DND-41 (cell line): ENCODE data around the gene NKD1.

Experiments
- ATAC-seq: fragments of 200-7000 bp; cut with Tn5 transposase; 3 replicates; pipeline ENCODE4 v1.9.1; 2021; ENCODE audit warnings: low read depth; ENCODE audit not compliant: insufficient read depth
- DNase-seq: peaks from one replicate; pipeline ENCODE4 v3.0.0-alpha.2; 2020
- H2AFZ ChIP-seq: 2 replicates; pipeline ENCODE4 v1.6.0; 2012; ENCODE audit warnings: low read depth, low read length
- H3K27ac ChIP-seq: 2 replicates; pipeline ENCODE4 v1.5.1; 2012; ENCODE audit warnings: low read length, inconsistent platforms
- H3K27me3 ChIP-seq: fragments of 200-600 bp; sonication (generic); 2 replicates; pipeline ENCODE4 v1.6.0; 2012; ENCODE audit warnings: low read length, mild to moderate bottlenecking, inconsistent platforms; ENCODE audit not compliant: insufficient read depth, poor library complexity
- H3K36me3 ChIP-seq: 2 replicates; pipeline ENCODE4 v1.5.1; 2012; ENCODE audit warnings: low read length, inconsistent platforms; ENCODE audit not compliant: insufficient read depth
- H3K4me1 ChIP-seq: 2 replicates; pipeline ENCODE4 v1.5.1; 2012; ENCODE audit warnings: mild to moderate bottlenecking, low read length; ENCODE audit not compliant: insufficient read depth
- H3K4me2 ChIP-seq: 2 replicates; pipeline ENCODE4 v1.6.0; 2012; ENCODE audit warnings: mild to moderate bottlenecking, moderate library complexity, low read length, inconsistent platforms; ENCODE audit not compliant: insufficient read depth
- H3K4me3 ChIP-seq, 2 experiments: fragments of 200-600 bp in 1 of 2; shearing (Covaris generic) in 1 of 2; 2 replicates each; pipeline ENCODE4 v1.5.1; 2012 to 2016; ENCODE audit warnings: inconsistent platforms in 2 of 2, low read length in 2 of 2, mild to moderate bottlenecking in 2 of 2, low read depth in 1 of 2, moderate library complexity in 1 of 2
- H3K79me2 ChIP-seq: 2 replicates; pipeline ENCODE4 v1.6.0; 2012; ENCODE audit warnings: low read length, inconsistent platforms; ENCODE audit not compliant: insufficient read depth
- H3K9ac ChIP-seq: 2 replicates; pipeline ENCODE4 v1.6.0; 2012; ENCODE audit warnings: low read depth, mild to moderate bottlenecking, inconsistent platforms, low read length, moderate library complexity
- H3K9me3 ChIP-seq: 2 replicates; pipeline ENCODE4 v1.5.1; 2012; ENCODE audit warnings: low read length, moderate library complexity, mild to moderate bottlenecking, inconsistent platforms; ENCODE audit not compliant: insufficient read depth, severe bottlenecking
- H4K20me1 ChIP-seq: 2 replicates; pipeline ENCODE4 v1.6.0; 2012; ENCODE audit warnings: low read length; ENCODE audit not compliant: insufficient read depth
- EZH2 ChIP-seq: IDR thresholded peaks from 3 replicates; pipeline ENCODE4 v1.6.1; 2012; ENCODE audit warnings: borderline replicate concordance, low read depth, mild to moderate bottlenecking, moderate library complexity, low read length, inconsistent platforms; ENCODE audit not compliant: severe bottlenecking
- TF ChIP-seq, protein P1 (sequence below): IDR thresholded peaks from 2 replicates; pipeline ENCODE4 v1.5.1; 2012; ENCODE audit warnings: borderline replicate concordance, low read length, moderate library complexity, mild to moderate bottlenecking; ENCODE audit not compliant: poor library complexity, severe bottlenecking; ENCODE audit errors: extremely low read depth

The NKD1 gene

DNA sequence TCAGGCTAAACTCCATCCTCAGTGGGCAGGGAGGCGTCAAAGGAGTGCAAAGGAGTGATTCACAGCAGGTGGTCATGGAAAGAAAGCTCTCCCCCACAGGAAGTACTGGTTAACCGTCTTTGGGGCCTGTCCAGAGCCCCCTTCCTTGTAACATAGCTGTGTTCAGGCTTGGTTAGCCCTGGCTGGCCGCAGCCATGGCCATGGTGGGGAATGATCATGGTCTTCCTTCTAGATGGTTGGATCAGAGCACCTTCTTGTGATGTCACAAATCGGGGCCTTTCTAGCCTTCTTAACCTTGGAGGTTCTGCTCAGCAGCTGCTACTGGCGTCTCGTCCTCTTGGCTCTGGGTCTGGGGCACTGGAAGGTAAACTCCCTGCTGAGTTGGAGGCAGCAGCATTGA is 15.8 kb downstream of the NKD1 start:
- H3K79me2 ChIP-seq: no peaks in the 10 kb centered on the region
- peaks cover 27% of the 10 kb centered on the region for H3K27me3 ChIP-seq
- ATAC-seq: no peak
- H3K9ac ChIP-seq: no peak overlapping the region
- no peak for TF ChIP-seq EZH2
- TF ChIP-seq, protein P1, sequence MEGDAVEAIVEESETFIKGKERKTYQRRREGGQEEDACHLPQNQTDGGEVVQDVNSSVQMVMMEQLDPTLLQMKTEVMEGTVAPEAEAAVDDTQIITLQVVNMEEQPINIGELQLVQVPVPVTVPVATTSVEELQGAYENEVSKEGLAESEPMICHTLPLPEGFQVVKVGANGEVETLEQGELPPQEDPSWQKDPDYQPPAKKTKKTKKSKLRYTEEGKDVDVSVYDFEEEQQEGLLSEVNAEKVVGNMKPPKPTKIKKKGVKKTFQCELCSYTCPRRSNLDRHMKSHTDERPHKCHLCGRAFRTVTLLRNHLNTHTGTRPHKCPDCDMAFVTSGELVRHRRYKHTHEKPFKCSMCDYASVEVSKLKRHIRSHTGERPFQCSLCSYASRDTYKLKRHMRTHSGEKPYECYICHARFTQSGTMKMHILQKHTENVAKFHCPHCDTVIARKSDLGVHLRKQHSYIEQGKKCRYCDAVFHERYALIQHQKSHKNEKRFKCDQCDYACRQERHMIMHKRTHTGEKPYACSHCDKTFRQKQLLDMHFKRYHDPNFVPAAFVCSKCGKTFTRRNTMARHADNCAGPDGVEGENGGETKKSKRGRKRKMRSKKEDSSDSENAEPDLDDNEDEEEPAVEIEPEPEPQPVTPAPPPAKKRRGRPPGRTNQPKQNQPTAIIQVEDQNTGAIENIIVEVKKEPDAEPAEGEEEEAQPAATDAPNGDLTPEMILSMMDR: no peak
- no peak for DNase-seq
- peaks cover 6% of the 10 kb centered on the region; the same call in 1 of the 2 replicates for H4K20me1 ChIP-seq
- H3K27ac ChIP-seq: no peak overlapping the region
- no peaks in the 10 kb centered on the region for H3K36me3 ChIP-seq
- no peak overlapping the region for H3K4me3 ChIP-seq
- H3K4me2 ChIP-seq: no peak overlapping the region
- H3K4me1 ChIP-seq: no peaks in the 10 kb centered on the region
- peaks cover 3% of the 10 kb centered on the region for H3K9me3 ChIP-seq
- H2AFZ ChIP-seq: no peak overlapping the region

DNA sequence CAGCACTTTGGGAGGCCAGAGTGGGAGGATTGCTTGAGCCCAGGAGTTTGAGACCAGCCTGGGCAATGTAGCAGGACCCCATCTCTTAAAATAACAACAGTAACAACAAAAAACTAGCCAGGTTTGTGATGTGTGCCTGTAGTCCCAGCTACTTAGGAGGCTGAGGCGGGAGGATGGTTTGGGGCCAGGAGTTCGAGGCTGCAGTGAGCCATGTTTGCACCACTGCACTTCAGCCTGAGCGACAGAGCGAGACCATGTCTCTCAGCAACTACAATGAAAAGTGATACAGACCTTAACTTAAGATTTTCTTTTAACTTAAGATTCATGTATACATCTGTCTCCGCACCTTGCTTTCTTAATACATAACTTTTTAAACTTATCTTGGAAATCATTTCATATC is 17.2 kb downstream of the NKD1 start:
- peaks cover 6% of the 10 kb centered on the region; the same call in 1 of the 2 replicates for H4K20me1 ChIP-seq
- no peak overlapping the region for H3K9ac ChIP-seq
- no peak overlapping the region for H3K4me3 ChIP-seq
- H3K27me3 ChIP-seq: peaks cover 24% of the 10 kb centered on the region
- H2AFZ ChIP-seq: no peak overlapping the region
- H3K79me2 ChIP-seq: no peaks in the 10 kb centered on the region
- no peak for ATAC-seq
- H3K4me1 ChIP-seq: no peaks in the 10 kb centered on the region
- no peak overlapping the region for H3K27ac ChIP-seq
- no peaks in the 10 kb centered on the region for H3K36me3 ChIP-seq
- no peak overlapping the region for H3K4me2 ChIP-seq
- no peak for TF ChIP-seq EZH2
- TF ChIP-seq, protein P1: no peak
- H3K9me3 ChIP-seq: peaks cover 3% of the 10 kb centered on the region
- DNase-seq: no peak

DNA sequence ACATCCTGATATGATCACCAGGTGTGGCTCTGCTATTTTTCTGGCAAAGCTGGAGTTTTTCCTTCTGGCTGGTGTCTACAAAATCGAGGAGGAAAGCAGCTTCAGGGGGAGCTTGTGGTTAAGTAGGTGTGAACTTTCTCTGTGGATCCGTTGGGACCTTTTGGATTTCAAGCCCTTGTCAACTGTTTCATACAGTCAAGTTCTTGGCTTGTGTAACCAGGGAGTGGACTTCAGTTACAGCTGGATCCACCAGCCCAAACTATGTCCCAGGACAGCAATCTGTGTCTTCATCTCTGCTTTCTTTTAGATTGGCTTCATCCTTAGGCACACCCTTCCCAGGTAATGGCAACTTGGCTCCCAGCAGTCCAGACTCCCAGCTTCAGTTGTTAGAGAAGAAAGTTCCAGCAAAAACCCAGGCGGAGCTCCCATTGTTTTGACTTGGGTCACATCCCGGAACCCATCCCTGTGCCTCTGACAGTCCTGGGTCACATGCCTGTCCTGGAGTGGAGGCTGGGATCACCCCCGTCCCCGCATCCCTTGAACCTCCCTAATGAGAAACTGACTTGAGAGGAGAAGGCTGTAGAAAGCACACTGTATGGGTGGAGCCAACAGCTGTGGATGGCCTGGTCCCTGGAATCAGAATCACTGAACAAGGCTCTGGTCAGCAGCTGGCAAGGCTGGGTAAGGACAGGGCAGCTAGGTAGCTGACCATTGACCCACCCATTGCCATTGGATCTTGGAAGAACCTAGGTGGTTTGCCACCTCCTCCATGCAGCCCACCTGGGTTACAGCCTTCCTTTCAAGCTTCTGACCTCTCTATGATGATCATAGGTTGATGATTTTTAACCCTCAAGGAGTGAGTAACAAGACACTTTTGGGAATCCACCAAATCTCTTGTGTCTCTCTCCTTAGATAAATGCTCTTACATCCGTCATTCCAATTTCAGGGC is 18.1 kb downstream of the NKD1 start:
- no peak for ATAC-seq
- Histone ChIP-seq H3K4me2 (no peak overlapping the region), H3K27ac (no peak overlapping the region), H2AFZ (no peak overlapping the region), H3K9me3 (peaks cover 3% of the 10 kb centered on the region), H4K20me1 (peaks cover 6% of the 10 kb centered on the region; the same call in 1 of the 2 replicates), H3K36me3 (no peaks in the 10 kb centered on the region), H3K9ac (no peak overlapping the region), H3K79me2 (no peaks in the 10 kb centered on the region), H3K27me3 (peaks cover 23% of the 10 kb centered on the region), H3K4me3 (no peak overlapping the region), H3K4me1 (no peaks in the 10 kb centered on the region)
- no peak for DNase-seq
- TF ChIP-seq, protein P1: no peak
- no peak for TF ChIP-seq EZH2
